IMR-90 (cell line): ENCODE measurements around the gene CCDC136. TPM values are rescaled to one million over a fixed set of nuclear protein-coding genes. Genes with fewer than 3 reads are reported as not detected.

Source experiments
- ATAC-seq: fragments of 200-7000 bp; cut with Tn5 transposase; 2 replicates; pipeline ENCODE4 v1.9.1; 2020; ENCODE audit warnings: low read depth, mild to moderate bottlenecking, moderate library complexity
- BruUV-seq: library from RNA; stranded (reverse); fragments of 400-500 nt; replicated peaks from 2 replicates; lab custom pipeline; 2021; lab: Mats Ljungman, UMichigan
- CTCF ChIA-PET: fragments of 300-600 bp; formaldehyde crosslinking; extraction: SDS; loops from one replicate; lab custom pipeline; 2021; ENCODE audit warnings: antibody characterized with exemption; lab: Yijun Ruan, JAX
- POLR2A ChIA-PET: fragments of 300-600 bp; sonication (Branson Sonifier 250); formaldehyde crosslinking; loops from one replicate; lab custom pipeline; 2022; ENCODE audit warnings: antibody characterized with exemption; ENCODE audit not compliant: unreplicated experiment; lab: Charles Lee
- DNase-seq: peaks from one replicate; pipeline ENCODE4 v3.0.0; 2013
- H2AFZ ChIP-seq: replicated peaks from 2 replicates; pipeline ENCODE3; 2013; ENCODE audit warnings: low read length, mild to moderate bottlenecking; ENCODE audit not compliant: poor library complexity
- H2AK5ac ChIP-seq: 2 replicates; pipeline ENCODE4 v1.6.1; 2013; ENCODE audit warnings: low read depth, low read length, inconsistent platforms
- H2AK9ac ChIP-seq: replicated peaks from 2 replicates; pipeline ENCODE3; 2013; ENCODE audit warnings: mild to moderate bottlenecking, low read depth, low read length, moderate library complexity; ENCODE audit not compliant: poor library complexity
- H2BK120ac ChIP-seq: 2 replicates; pipeline ENCODE4 v1.6.1; 2013; ENCODE audit warnings: low read depth, low read length, inconsistent platforms
- H2BK15ac ChIP-seq: 3 replicates; pipeline ENCODE4 v1.6.1; 2013; ENCODE audit warnings: low read depth, low read length, inconsistent platforms
- H2BK20ac ChIP-seq: 2 replicates; pipeline ENCODE4 v1.6.1; 2013; ENCODE audit warnings: low read depth, mild to moderate bottlenecking, inconsistent platforms, low read length, moderate library complexity
- H2BK5ac ChIP-seq: 2 replicates; pipeline ENCODE4 v1.6.1; 2013; ENCODE audit warnings: mild to moderate bottlenecking, low read depth, low read length, inconsistent platforms; ENCODE audit not compliant: poor library complexity, severe bottlenecking
- H3K14ac ChIP-seq: replicated peaks from 2 replicates; pipeline ENCODE4 v1.6.1; 2013; ENCODE audit warnings: low read depth, low read length, inconsistent platforms
- H3K18ac ChIP-seq: 2 replicates; pipeline ENCODE4 v1.6.1; 2013; ENCODE audit warnings: low read depth, low read length, control low read depth
- H3K23ac ChIP-seq: 2 replicates; pipeline ENCODE4 v1.6.1; 2013; ENCODE audit warnings: low read depth, low read length, inconsistent platforms
- H3K27ac ChIP-seq: 2 replicates; pipeline ENCODE4 v1.5.1; 2013; ENCODE audit warnings: mild to moderate bottlenecking, control low read depth, low read length; ENCODE audit not compliant: insufficient read depth
- H3K27me3 ChIP-seq: 2 replicates; pipeline ENCODE4 v1.6.1; 2013; ENCODE audit warnings: low read length; ENCODE audit not compliant: control insufficient read depth, insufficient read depth
- H3K36me3 ChIP-seq: 2 replicates; pipeline ENCODE4 v1.6.1; 2013; ENCODE audit warnings: low read length, mixed read lengths; ENCODE audit not compliant: control insufficient read depth, insufficient read depth
- H3K4ac ChIP-seq: 2 replicates; pipeline ENCODE4 v1.6.1; 2013; ENCODE audit warnings: low read depth, low read length, inconsistent platforms
- H3K4me1 ChIP-seq: 2 replicates; pipeline ENCODE4 v1.6.1; 2013; ENCODE audit warnings: low read length, mixed read lengths; ENCODE audit not compliant: control insufficient read depth, insufficient read depth
- H3K4me2 ChIP-seq: 2 replicates; pipeline ENCODE4 v1.6.1; 2013; ENCODE audit warnings: low read depth, mild to moderate bottlenecking, control low read depth, low read length, moderate library complexity
- H3K4me3 ChIP-seq: 2 replicates; pipeline ENCODE4 v1.5.1; 2013; ENCODE audit warnings: low read depth, mild to moderate bottlenecking, control low read depth, low read length, moderate library complexity; ENCODE audit not compliant: insufficient read depth
- H3K56ac ChIP-seq: 2 replicates; pipeline ENCODE4 v1.6.1; 2013; ENCODE audit warnings: low read length, inconsistent platforms; ENCODE audit not compliant: insufficient read depth; ENCODE audit errors: extremely low read depth
- H3K79me1 ChIP-seq, 2 experiments: 2 replicates each; pipeline ENCODE4 v1.6.1; 2013; ENCODE audit warnings: low read length in 2 of 2, inconsistent platforms in 1 of 2, low read depth in 1 of 2
- H3K9ac ChIP-seq: 2 replicates; pipeline ENCODE4 v1.6.1; 2013; ENCODE audit warnings: low read depth, low read length, control low read depth
- H3K9me1 ChIP-seq: 2 replicates; pipeline ENCODE4 v1.6.1; 2013; ENCODE audit warnings: low read length, inconsistent platforms; ENCODE audit not compliant: insufficient read depth
- H3K9me3 ChIP-seq: 2 replicates; pipeline ENCODE4 v1.6.1; 2013; ENCODE audit warnings: low read length; ENCODE audit not compliant: control insufficient read depth, insufficient read depth
- H4K20me1 ChIP-seq: 2 replicates; pipeline ENCODE4 v1.6.1; 2013; ENCODE audit warnings: low read length, inconsistent platforms; ENCODE audit not compliant: insufficient read depth
- H4K5ac ChIP-seq: 2 replicates; pipeline ENCODE4 v1.6.1; 2013; ENCODE audit warnings: mild to moderate bottlenecking, low read depth, low read length, control low read depth
- H4K8ac ChIP-seq, 2 experiments: 2 replicates each; pipeline ENCODE4 v1.6.1; 2013; ENCODE audit warnings: low read depth in 2 of 2, low read length in 2 of 2, control low read depth in 1 of 2, inconsistent platforms in 1 of 2
- H4K91ac ChIP-seq: 2 replicates; pipeline ENCODE4 v1.6.1; 2013; ENCODE audit warnings: low read depth, low read length, inconsistent platforms; ENCODE audit not compliant: insufficient read depth
- CTCF ChIP-seq: conservative IDR thresholded peaks from 2 replicates; pipeline ENCODE4 v1.5.1; 2012; ENCODE audit warnings: mild to moderate bottlenecking, low read depth, low read length, improper control_type of control experiment
- ELK1 ChIP-seq: fragments of 150-350 bp; IDR thresholded peaks from 2 replicates; pipeline ENCODE4 v1.6.1; 2016; ENCODE audit warnings: low read depth, mild to moderate bottlenecking, low read length, moderate library complexity, borderline replicate concordance
- FOS ChIP-seq: fragments of 150-350 bp; IDR thresholded peaks from 2 replicates; pipeline ENCODE4 v1.6.1; 2016; ENCODE audit warnings: low read depth, low read length
- MAFK ChIP-seq: IDR thresholded peaks from 2 replicates; pipeline ENCODE4 v1.6.1; 2012; ENCODE audit warnings: low read depth, low read length, improper control_type of control experiment
- MXI1 ChIP-seq: IDR thresholded peaks from 2 replicates; pipeline ENCODE4 v1.6.1; 2012; ENCODE audit warnings: low read depth, mild to moderate bottlenecking, low read length, moderate library complexity, borderline replicate concordance
- SMC3 ChIP-seq: fragments of 150-350 bp; IDR thresholded peaks from 2 replicates; pipeline ENCODE4 v1.6.1; 2016; ENCODE audit warnings: low read depth, mild to moderate bottlenecking, antibody characterized with exemption, low read length, moderate library complexity
- WGBS, 2 experiments: methylation state at CpG; one replicate each; pipeline versions ENCODE4 v1.1.5 to v1.1.7; 2013; ENCODE audit warnings: missing lambda C conversion rate in 2 of 2; ENCODE audit not compliant: insufficient read length in 1 of 2; ENCODE audit errors: extremely low coverage in 2 of 2; 5-methylcytosine and 5-hydroxymethylcytosine counted together
- dilution Hi-C: fragments of 300-500 bp; cut with HindIII; formaldehyde crosslinking; loops from one replicate; pipeline ENCODE4 v1.14.3; 2018; ENCODE audit warnings: low sequenced_read_pairs; ENCODE audit not compliant: unreplicated experiment
- in situ Hi-C: fragments of 300-500 bp; cut with MboI; formaldehyde crosslinking; loops from 3 replicates; pipeline ENCODE4 v1.14.3; 2019; ENCODE audit warnings: low sequenced_read_pairs, inconsistent platforms, mixed read lengths
- intact Hi-C: fragments of 100-400 bp; cut with micrococcal nuclease; formaldehyde crosslinking; loops from 2 replicates; pipeline ENCODE4 v1.10.0; 2022
- polyA plus RNA-seq, 3 experiments: library from polyadenylated mRNA; depleted of rRNA; stranded (reverse); fragments of >200 nt; gene quantifications; 2 replicates each; pipeline ENCODE4 v1.2.3, GENCODE V29; 2012; ENCODE audit warnings: low replicate concordance in 1 of 3
- total RNA-seq: library from RNA; depleted of rRNA; stranded (reverse); fragments of >200 nt; gene quantifications from 2 replicates; pipeline ENCODE4 v1.2.3, GENCODE V29; 2012
- TF ChIP-seq, protein P1 (sequence below): fragments of 150-350 bp; IDR thresholded peaks from 2 replicates; pipeline ENCODE4 v1.6.1; 2017; ENCODE audit warnings: mild to moderate bottlenecking, antibody characterized with exemption, low read length, low read depth

CCDC136 gene
- total and polyA plus RNA-seq, 2 of the 4 experiments (the other 2 are of a cell fraction), result 7.7 to 18.0 TPM

DNA sequence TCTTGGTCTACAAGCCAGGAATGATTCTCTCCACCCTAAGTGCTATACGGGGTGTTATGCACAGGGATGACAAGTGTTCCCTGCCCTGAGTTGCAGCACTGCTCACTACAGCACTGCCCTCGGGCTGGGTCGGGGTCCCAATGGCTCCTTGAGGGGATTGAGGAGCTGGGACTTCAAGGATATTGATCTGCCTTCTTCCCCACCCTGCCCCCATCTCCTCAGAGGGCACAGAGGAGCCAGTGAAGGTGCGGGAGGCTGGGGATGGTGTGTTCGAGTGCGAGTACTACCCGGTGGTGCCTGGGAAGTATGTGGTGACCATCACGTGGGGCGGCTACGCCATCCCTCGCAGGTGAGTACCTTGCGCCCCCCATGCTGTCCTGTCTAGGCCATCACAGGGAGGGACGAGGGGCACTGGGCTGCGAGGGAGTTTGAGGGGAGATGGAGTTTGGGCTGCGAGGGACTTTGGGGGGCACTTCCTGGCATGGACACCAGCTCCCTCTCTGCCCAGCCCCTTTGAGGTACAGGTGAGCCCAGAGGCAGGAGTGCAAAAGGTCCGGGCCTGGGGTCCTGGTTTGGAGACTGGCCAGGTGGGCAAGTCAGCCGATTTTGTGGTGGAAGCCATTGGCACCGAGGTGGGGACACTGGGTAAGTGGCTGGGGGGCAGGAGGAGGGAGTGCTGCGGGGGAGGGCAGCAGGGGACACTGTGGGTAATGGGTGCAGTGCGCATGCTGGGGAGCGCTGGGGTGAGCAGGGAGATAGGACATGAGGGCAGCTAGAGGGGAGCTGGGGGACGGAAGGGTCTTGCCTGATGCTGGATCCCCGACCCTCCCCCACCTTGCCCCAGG, 48.8 kb downstream of the CCDC136 start:
- CTCF ChIA-PET, result no interaction called here
- Histone ChIP-seq H3K9me1 (no peaks in the 10 kb centered on the region; the same call in 1 of the 2 replicates), H2AK5ac (no peak overlapping the region), H3K9ac (no peak overlapping the region), H4K8ac (no peak overlapping the region), H3K4me3 (no peak overlapping the region), H4K5ac (no peak overlapping the region), H3K36me3 (peaks cover 97% of the 10 kb centered on the region), H3K79me1 (peaks cover 32 to 92% of the 10 kb centered on the region in 2 experiments), H3K4me1 (peaks cover 14% of the 10 kb centered on the region), H2AFZ (no peak overlapping the region), H3K27me3 (no peaks in the 10 kb centered on the region), H4K91ac (no peak overlapping the region), H3K4ac (no peak overlapping the region), H3K23ac (no peak overlapping the region), H2BK5ac (no peak overlapping the region), H3K56ac (no peak overlapping the region), H4K20me1 (peaks cover 99% of the 10 kb centered on the region), H3K14ac (no peak overlapping the region), H2BK20ac (no peak overlapping the region), H2BK15ac (no peak overlapping the region), H3K4me2 (no peak overlapping the region), H2AK9ac (peak overlapping the region; percentile 48), H3K18ac (no peak overlapping the region), H3K27ac (no peak overlapping the region; the same call in 1 of the 2 replicates), H2BK120ac (no peak overlapping the region), H3K9me3 (no peaks in the 10 kb centered on the region)
- no peak for DNase-seq
- no TSS peak for BruUV-seq
- POLR2A ChIA-PET, result no interaction called here
- WGBS, 2 experiments, result no CpG with 5 or more reads among the region's 23 CpGs
- in situ Hi-C loops (no loop called here), dilution Hi-C loops (no loop called here), intact Hi-C loops (no loop called here)
- ATAC-seq, result no peak
- TF ChIP-seq MAFK, result no peak
- TF ChIP-seq, protein P1, sequence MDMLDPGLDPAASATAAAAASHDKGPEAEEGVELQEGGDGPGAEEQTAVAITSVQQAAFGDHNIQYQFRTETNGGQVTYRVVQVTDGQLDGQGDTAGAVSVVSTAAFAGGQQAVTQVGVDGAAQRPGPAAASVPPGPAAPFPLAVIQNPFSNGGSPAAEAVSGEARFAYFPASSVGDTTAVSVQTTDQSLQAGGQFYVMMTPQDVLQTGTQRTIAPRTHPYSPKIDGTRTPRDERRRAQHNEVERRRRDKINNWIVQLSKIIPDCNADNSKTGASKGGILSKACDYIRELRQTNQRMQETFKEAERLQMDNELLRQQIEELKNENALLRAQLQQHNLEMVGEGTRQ, result no peak
- no peak for TF ChIP-seq FOS
- TF ChIP-seq ELK1, result no peak
- TF ChIP-seq MXI1, result no peak
- no peak for TF ChIP-seq SMC3
- no peak for TF ChIP-seq CTCF
